ENCODE data around the gene NEK7.

NEK7 gene

GRCh38 chr1:198328458-198329032 lies 171.7 kb downstream of the NEK7 start:
- no peak for DNase-seq (ENCODE audit: extremely low spot score)
- ChIA-PET CTCF (no interaction called here), POLR2A (no interaction called here)
- TF ChIP-seq, protein P1, sequence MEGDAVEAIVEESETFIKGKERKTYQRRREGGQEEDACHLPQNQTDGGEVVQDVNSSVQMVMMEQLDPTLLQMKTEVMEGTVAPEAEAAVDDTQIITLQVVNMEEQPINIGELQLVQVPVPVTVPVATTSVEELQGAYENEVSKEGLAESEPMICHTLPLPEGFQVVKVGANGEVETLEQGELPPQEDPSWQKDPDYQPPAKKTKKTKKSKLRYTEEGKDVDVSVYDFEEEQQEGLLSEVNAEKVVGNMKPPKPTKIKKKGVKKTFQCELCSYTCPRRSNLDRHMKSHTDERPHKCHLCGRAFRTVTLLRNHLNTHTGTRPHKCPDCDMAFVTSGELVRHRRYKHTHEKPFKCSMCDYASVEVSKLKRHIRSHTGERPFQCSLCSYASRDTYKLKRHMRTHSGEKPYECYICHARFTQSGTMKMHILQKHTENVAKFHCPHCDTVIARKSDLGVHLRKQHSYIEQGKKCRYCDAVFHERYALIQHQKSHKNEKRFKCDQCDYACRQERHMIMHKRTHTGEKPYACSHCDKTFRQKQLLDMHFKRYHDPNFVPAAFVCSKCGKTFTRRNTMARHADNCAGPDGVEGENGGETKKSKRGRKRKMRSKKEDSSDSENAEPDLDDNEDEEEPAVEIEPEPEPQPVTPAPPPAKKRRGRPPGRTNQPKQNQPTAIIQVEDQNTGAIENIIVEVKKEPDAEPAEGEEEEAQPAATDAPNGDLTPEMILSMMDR (IDR thresholded peaks at IDR 0.05; ENCODE audit: control extremely low read depth, extremely low read depth, low read depth, missing control alignments): no peak

DNA sequence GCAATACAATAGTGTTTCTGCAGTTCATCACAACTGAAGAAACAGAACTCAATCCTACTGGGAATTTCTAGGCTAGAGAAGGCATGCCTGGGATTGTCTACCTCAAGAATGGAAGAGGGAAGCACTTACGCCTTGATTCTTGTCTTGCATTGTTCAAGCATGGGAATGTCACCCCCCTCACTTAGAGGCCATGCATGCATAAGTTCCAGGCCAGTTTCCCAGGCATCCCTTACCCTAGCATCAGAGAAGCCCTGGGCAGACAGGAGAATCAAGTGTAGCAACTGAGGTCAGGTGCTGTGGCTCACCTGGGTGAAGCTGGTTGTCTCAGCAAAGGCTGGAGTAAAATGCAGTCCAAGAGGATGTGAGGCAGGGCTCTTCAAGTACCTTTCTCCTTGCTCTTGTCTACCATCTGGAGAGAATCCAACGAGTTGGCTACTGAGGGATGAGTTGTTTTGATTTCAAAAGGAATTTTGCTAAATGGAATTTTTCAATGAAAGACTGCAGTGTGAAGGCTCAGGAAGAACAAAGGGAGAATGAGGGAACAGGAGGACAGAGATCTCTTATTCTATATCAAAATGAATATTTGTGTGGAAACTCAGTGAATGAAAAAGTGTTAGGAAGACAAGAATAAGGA lies 174.3 kb downstream of the NEK7 start:
- CTCF ChIA-PET: interaction anchor here (1.6 kb wide), 1 partner anchor 12 kb away, joined by 3 read pairs; no protein-coding TSS in a partner anchor
- DNase-seq (ENCODE audit: extremely low spot score): no peak
- TF ChIP-seq, protein P1 (IDR thresholded peaks at IDR 0.05; ENCODE audit: control extremely low read depth, extremely low read depth, low read depth, missing control alignments): no peak
- POLR2A ChIA-PET: no interaction called here

DNA sequence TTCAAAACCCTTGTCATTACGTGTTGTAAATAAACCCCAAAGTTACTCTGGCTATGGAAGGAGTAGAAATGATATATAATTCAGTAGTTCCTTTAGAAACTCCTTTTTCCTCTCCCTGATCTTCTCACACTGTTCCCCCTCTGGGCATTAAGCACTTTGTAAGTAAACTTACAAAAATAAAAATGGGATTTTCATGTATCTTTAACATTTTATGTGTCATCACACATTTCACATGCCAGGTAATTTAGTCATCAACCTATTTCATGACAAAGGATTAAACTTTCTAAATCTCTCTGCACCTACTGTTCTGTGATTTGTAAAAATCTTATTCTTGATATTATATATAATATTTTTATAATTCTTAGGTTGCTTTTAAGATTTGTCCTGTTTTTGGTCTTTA lies 176.9 kb downstream of the NEK7 start:
- TF ChIP-seq, protein P1 (IDR thresholded peaks at IDR 0.05; ENCODE audit: control extremely low read depth, extremely low read depth, low read depth, missing control alignments): no peak
- DNase-seq (ENCODE audit: extremely low spot score): no peak
- CTCF ChIA-PET: interaction anchor here (1.1 to 1.5 kb wide), 2 partner anchors 10 to 30 kb away, joined by 3 read pairs; no protein-coding TSS in a partner anchor
- POLR2A ChIA-PET: no interaction called here

- no peak for DNase-seq (ENCODE audit: extremely low spot score)
- TF ChIP-seq, protein P1 (IDR thresholded peaks at IDR 0.05; ENCODE audit: control extremely low read depth, extremely low read depth, low read depth, missing control alignments): no peak
- ChIA-PET CTCF (interaction anchor here (1.2 to 1.4 kb wide), 2 partner anchors 21 to 31 kb away, joined by 3 to 4 read pairs; no protein-coding TSS in a partner anchor), POLR2A (no interaction called here)
Measured at GRCh38 chr1:198335663-198336062, 178.9 kb downstream of the NEK7 start.

GRCh38 chr1:198337886-198338285 lies 181.1 kb downstream of the NEK7 start:
- ChIA-PET POLR2A (no interaction called here), CTCF (no interaction called here)
- no peak for DNase-seq (ENCODE audit: extremely low spot score)
- TF ChIP-seq, protein P1 (IDR thresholded peaks at IDR 0.05; ENCODE audit: control extremely low read depth, extremely low read depth, low read depth, missing control alignments): no peak

DNA sequence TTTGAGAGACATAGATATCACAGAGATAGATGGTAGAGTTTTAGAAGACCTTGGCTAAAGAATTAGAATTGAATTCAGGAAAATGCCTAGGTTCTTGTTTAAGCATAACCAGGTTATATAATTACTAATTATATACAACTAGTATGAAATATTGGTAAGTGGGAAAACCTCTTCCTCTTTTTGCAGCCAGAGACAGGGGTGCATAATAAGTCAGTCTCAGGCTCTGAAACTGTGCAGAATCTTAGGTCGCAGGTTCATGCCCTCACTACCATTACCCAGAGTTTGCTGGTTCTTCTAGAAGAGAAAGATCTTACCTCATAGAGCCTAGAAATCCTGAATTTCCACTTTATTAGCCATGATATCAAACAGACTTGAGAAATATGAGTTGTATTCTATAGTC lies 183.3 kb downstream of the NEK7 start:
- POLR2A ChIA-PET: no interaction called here
- CTCF ChIA-PET: interaction anchor here (0.8 to 1.0 kb wide), 2 partner anchors 45 to 225 kb away, joined by 3 to 4 read pairs; no protein-coding TSS in a partner anchor
- TF ChIP-seq, protein P1 (IDR thresholded peaks at IDR 0.05; ENCODE audit: control extremely low read depth, extremely low read depth, low read depth, missing control alignments): no peak
- DNase-seq (ENCODE audit: extremely low spot score): no peak

Data from GM10248 (cell line).